WTC11 (cell line): ENCODE data around the gene BLM. TPM values are rescaled to one million over a fixed set of nuclear protein-coding genes. Genes with fewer than 3 reads are reported as not detected.

Experiments
- ATAC-seq: fragments of 200-7000 bp; cut with Tn5 transposase; 2 replicates; pipeline ENCODE4 v1.10.0; 2021; ENCODE audit warnings: mild to moderate bottlenecking, moderate library complexity
- CTCF ChIA-PET: fragments of 300-600 bp; sonication (Branson Sonifier 250); formaldehyde crosslinking; loops from one replicate; lab custom pipeline; 2021; ENCODE audit warnings: antibody characterized with exemption; lab: Charles Lee
- POLR2A ChIA-PET: fragments of 350-600 bp; sonication (Branson Sonifier 250); formaldehyde crosslinking; loops from one replicate; lab custom pipeline; 2021; ENCODE audit warnings: antibody characterized with exemption; lab: Charles Lee
- DNase-seq: peaks from one replicate; pipeline ENCODE4 v3.0.0; 2021; ENCODE audit warnings: low spot score
- H3K27ac Mint-ChIP-seq: 2 replicates; pipeline ENCODE4 v1.8.0; 2021; ENCODE audit warnings: mixed read lengths
- H3K27me3 Mint-ChIP-seq: 2 replicates; pipeline ENCODE4 v1.8.0; 2021; ENCODE audit warnings: low read depth, mild to moderate bottlenecking, moderate library complexity, mixed read lengths
- H3K36me3 Mint-ChIP-seq: 2 replicates; pipeline ENCODE4 v1.8.0; 2021; ENCODE audit warnings: mixed read lengths
- H3K4me1 Mint-ChIP-seq: 2 replicates; pipeline ENCODE4 v1.8.0; 2022; ENCODE audit warnings: mixed read lengths
- H3K4me3 Mint-ChIP-seq: 2 replicates; pipeline ENCODE4 v1.8.0; 2021; ENCODE audit warnings: mild to moderate bottlenecking, moderate library complexity, mixed read lengths
- H3K9me3 Mint-ChIP-seq: 2 replicates; pipeline ENCODE4 v1.8.0; 2021; ENCODE audit warnings: mixed read lengths
- AR ChIP-seq: fragments of 250-450 bp; sonication (Bioruptor Pico); IDR thresholded peaks from 2 replicates; pipeline ENCODE4 v1.9.0; 2021; ENCODE audit warnings: mild to moderate bottlenecking
- ETV6 ChIP-seq: sonication (generic); formaldehyde crosslinking; IDR thresholded peaks from 2 replicates; pipeline ENCODE4 v1.8.1; 2022; ENCODE audit warnings: mild to moderate bottlenecking, missing genetic modification reagents
- FOXP1 ChIP-seq: sonication (generic); formaldehyde crosslinking; IDR thresholded peaks from 2 replicates; pipeline ENCODE4 v1.8.0; 2022; ENCODE audit warnings: missing genetic modification reagents, mild to moderate bottlenecking, moderate library complexity, borderline replicate concordance
- HMGXB4 ChIP-seq: sonication (generic); formaldehyde crosslinking; IDR thresholded peaks from 2 replicates; pipeline ENCODE4 v1.8.1; 2023; ENCODE audit warnings: mild to moderate bottlenecking, moderate library complexity, missing genetic modification reagents
- IRF1 ChIP-seq: sonication (generic); formaldehyde crosslinking; IDR thresholded peaks from 2 replicates; pipeline ENCODE4 v1.8.0; 2023; ENCODE audit warnings: missing genetic modification reagents
- JAZF1 ChIP-seq: fragments of 250-450 bp; sonication (Bioruptor Pico); IDR thresholded peaks from 2 replicates; pipeline ENCODE4 v1.9.0; 2021; ENCODE audit warnings: moderate library complexity, mild to moderate bottlenecking, inconsistent platforms
- KAT7 ChIP-seq: sonication (generic); formaldehyde crosslinking; IDR thresholded peaks from 2 replicates; pipeline ENCODE4 v1.8.1; 2023; ENCODE audit warnings: missing genetic modification reagents, mild to moderate bottlenecking, borderline replicate concordance
- NR3C1 ChIP-seq: sonication (generic); formaldehyde crosslinking; conservative IDR thresholded peaks from 2 replicates; pipeline ENCODE4 v1.8.1; 2023; ENCODE audit warnings: low read depth, mild to moderate bottlenecking, missing genetic modification reagents
- PRRX2 ChIP-seq: fragments of 250-450 bp; sonication (Bioruptor Pico); IDR thresholded peaks from 2 replicates; pipeline ENCODE4 v1.8.0; 2021; ENCODE audit warnings: mild to moderate bottlenecking
- TP53 ChIP-seq: sonication (generic); formaldehyde crosslinking; IDR thresholded peaks from 2 replicates; pipeline ENCODE4 v1.8.1; 2023; ENCODE audit warnings: mild to moderate bottlenecking, missing genetic modification reagents
- ZNF121 ChIP-seq: sonication (generic); formaldehyde crosslinking; IDR thresholded peaks from 2 replicates; pipeline ENCODE4 v1.8.0; 2023; ENCODE audit warnings: missing genetic modification reagents
- ZNF138 ChIP-seq: sonication (generic); formaldehyde crosslinking; conservative IDR thresholded peaks from 2 replicates; pipeline ENCODE4 v1.8.1; 2022; ENCODE audit warnings: mild to moderate bottlenecking, moderate library complexity, missing genetic modification reagents
- ZNF281 ChIP-seq: sonication (generic); formaldehyde crosslinking; IDR thresholded peaks from 2 replicates; pipeline ENCODE4 v1.8.0; 2023; ENCODE audit warnings: mild to moderate bottlenecking, missing genetic modification reagents
- ZNF396 ChIP-seq: fragments of 250-450 bp; sonication (Bioruptor Pico); IDR thresholded peaks from 2 replicates; pipeline ENCODE4 v1.8.0; 2021; ENCODE audit warnings: mild to moderate bottlenecking, moderate library complexity, borderline replicate concordance
- ZNF512 ChIP-seq: sonication (generic); formaldehyde crosslinking; IDR thresholded peaks from 2 replicates; pipeline ENCODE4 v1.8.1; 2022; ENCODE audit warnings: missing genetic modification reagents, borderline replicate concordance
- ZNF671 ChIP-seq: fragments of 250-450 bp; sonication (Bioruptor Pico); IDR thresholded peaks from 2 replicates; pipeline ENCODE4 v1.8.0; 2021; ENCODE audit warnings: mild to moderate bottlenecking
- ZSCAN18 ChIP-seq: fragments of 250-450 bp; sonication (Bioruptor Pico); IDR thresholded peaks from 2 replicates; pipeline ENCODE4 v2.1.2; 2022; ENCODE audit warnings: mild to moderate bottlenecking, moderate library complexity
- total RNA-seq: library from RNA; stranded (reverse); gene quantifications from 3 replicates; pipeline ENCODE4 v1.2.3, GENCODE V29; 2021

Gene BLM
- total RNA-seq, 1 experiment from 2014 or later = 40.5 TPM

- no peak for ATAC-seq
- Mint-ChIP-seq H3K27me3 (no peaks in the 10 kb centered on the region), H3K9me3 (no peaks in the 10 kb centered on the region), H3K4me3 (no peak overlapping the region), H3K4me1 (peaks cover 14% of the 10 kb centered on the region), H3K36me3 (no peaks in the 10 kb centered on the region), H3K27ac (no peak overlapping the region)
- DNase-seq = no peak
- TF ChIP-seq PRRX2 (CRISPR knock-in tag) (no peak), JAZF1 (CRISPR knock-in tag) (no peak), HMGXB4 (no peak), ZNF512 (no peak)
- ChIA-PET POLR2A (no interaction called here), CTCF (no interaction called here)
These were observed 140.2 kb downstream of the BLM start for GRCh38 chr15:90857337-90857736.

- no peaks in the 10 kb centered on the region for H3K36me3 Mint-ChIP-seq
- H3K4me3 Mint-ChIP-seq = no peak overlapping the region
- TF ChIP-seq ZSCAN18 (CRISPR knock-in tag) = no peak
- TF ChIP-seq ZNF671 (CRISPR knock-in tag) = no peak
- TF ChIP-seq TP53 (CRISPR knock-in tag) = no peak
- TF ChIP-seq KAT7 (CRISPR knock-in tag) = no peak
- TF ChIP-seq AR (CRISPR knock-in tag) = no peak
- CTCF ChIA-PET = interaction anchor here (2.3 kb wide), 1 partner anchor 27 kb away, joined by 11 read pairs; the partner anchor contains the start of gene FES
- DNase-seq (no peak), ATAC-seq (no peak)
- H3K27me3 Mint-ChIP-seq = no peaks in the 10 kb centered on the region
- POLR2A ChIA-PET = no interaction called here
- H3K27ac Mint-ChIP-seq = no peak overlapping the region
- peaks cover 14% of the 10 kb centered on the region for H3K4me1 Mint-ChIP-seq
- H3K9me3 Mint-ChIP-seq = no peaks in the 10 kb centered on the region
These were observed 140.8 kb downstream of the BLM start for GRCh38 chr15:90857883-90858443.

GRCh38 chr15:90859234-90860131 is 142.3 kb downstream of the BLM start:
- no peaks in the 10 kb centered on the region for H3K27me3 Mint-ChIP-seq
- ChIA-PET POLR2A (interaction anchor here (0.7 to 1.4 kb wide), 5 partner anchors 11 to 154 kb away, joined by 3 to 4 read pairs (median 4); no protein-coding TSS in a partner anchor), CTCF (interaction anchor here (0.7 to 2.3 kb wide), 9 partner anchors 10 to 212 kb away, joined by 3 to 11 read pairs (median 4); partner anchors contain the start of genes FES and HDDC3)
- ATAC-seq (peak; percentile 83), DNase-seq (no peak)
- no peaks in the 10 kb centered on the region for H3K9me3 Mint-ChIP-seq
- H3K4me1 Mint-ChIP-seq = peaks cover 14% of the 10 kb centered on the region
- no peak overlapping the region for H3K4me3 Mint-ChIP-seq
- peak overlapping the region; percentile 93 for H3K27ac Mint-ChIP-seq
- no peaks in the 10 kb centered on the region for H3K36me3 Mint-ChIP-seq
- TF ChIP-seq ZNF121 (CRISPR knock-in tag) (no peak), NR3C1 (CRISPR knock-in tag) (no peak), ZNF281 (CRISPR knock-in tag) (no peak), ZNF396 (CRISPR knock-in tag) (no peak), ZNF138 (no peak), ETV6 (0 out of 2 replicates have a peak, but pooled peaks have one; percentile 40), IRF1 (no peak), ZNF671 (CRISPR knock-in tag) (no peak), FOXP1 (CRISPR knock-in tag) (no peak)
